Measurements from ENCODE around the gene CMTM5. TPM values are rescaled to one million over a fixed set of nuclear protein-coding genes. Genes with fewer than 3 reads are reported as not detected.

Gene CMTM5
- total RNA-seq: under 1 TPM; 0.57 to 0.74 TPM
- long read RNA-seq, donor 1: 0 reads
- long read RNA-seq, donor 2: 0 reads

GRCh38 chr14:23376482-23377197 is at the start of gene CMTM5:
CMTM5 (plus strand) TSS chr14:23377046; CDS start chr14:23377252, 206 bp downstream.
- intact Hi-C loops (cut with DNase I): loop anchor here in 1 of 2 donors (5.0 kb wide), 1 partner anchor 44 kb away; no protein-coding TSS in a partner anchor
- DNase-seq (ENCODE audit: low spot score): peak; percentile 81

GRCh38 chr14:23327947-23328744 is 48.7 kb upstream of the CMTM5 start:
- DNase-seq (ENCODE audit: low spot score): no peak
- intact Hi-C loops (cut with DNase I): loop anchor here in 1 of 2 donors (2.0 to 10.0 kb wide), 3 partner anchors 53 to 227 kb away; partner anchors contain the start of genes THTPA and ZFHX2

- intact Hi-C loops (cut with DNase I): loop anchor here in 1 of 2 donors (10.0 kb wide), 1 partner anchor 229 kb away; the partner anchor contains the start of gene AP1G2
- no peak for DNase-seq (ENCODE audit: low spot score)
Observed at GRCh38 chr14:23335623-23336022, 41.2 kb upstream of the CMTM5 start.

- intact Hi-C loops (cut with DNase I): loop anchor here in 1 of 2 donors (10.0 kb wide), 1 partner anchor 225 kb away; the partner anchor contains the start of gene AP1G2
- no peak for DNase-seq (ENCODE audit: low spot score)
Observed at GRCh38 chr14:23339506-23340268, 37.2 kb upstream of the CMTM5 start.

- DNase-seq (ENCODE audit: low spot score): no peak
- intact Hi-C loops (cut with DNase I): no loop called here
Observed at GRCh38 chr14:23344481-23344880, 32.4 kb upstream of the CMTM5 start.

GRCh38 chr14:23345987-23346692 is 30.7 kb upstream of the CMTM5 start:
- intact Hi-C loops (cut with DNase I): no loop called here
- no peak for DNase-seq (ENCODE audit: low spot score)

GRCh38 chr14:23346693-23347405 is 30.0 kb upstream of the CMTM5 start:
- intact Hi-C loops (cut with DNase I): no loop called here
- DNase-seq (ENCODE audit: low spot score): no peak

GRCh38 chr14:23347406-23348296 is 29.2 kb upstream of the CMTM5 start:
- intact Hi-C loops (cut with DNase I): no loop called here
- DNase-seq (ENCODE audit: low spot score): no peak

- no peak for DNase-seq (ENCODE audit: low spot score)
- intact Hi-C loops (cut with DNase I): no loop called here
Observed at GRCh38 chr14:23348297-23348655, 28.6 kb upstream of the CMTM5 start.

GRCh38 chr14:23349156-23349845 is 27.5 kb upstream of the CMTM5 start:
- intact Hi-C loops (cut with DNase I): no loop called here
- DNase-seq (ENCODE audit: low spot score): no peak

GRCh38 chr14:23351681-23352505 is 25.0 kb upstream of the CMTM5 start:
- no peak for DNase-seq (ENCODE audit: low spot score)
- intact Hi-C loops (cut with DNase I): no loop called here

- peak; percentile 93 for DNase-seq (ENCODE audit: low spot score)
- intact Hi-C loops (cut with DNase I): no loop called here
Observed at GRCh38 chr14:23352506-23353432, 24.1 kb upstream of the CMTM5 start, which contains the start of gene SLC22A17. SLC22A17 (minus strand) TSS chr14:23352887.

GRCh38 chr14:23353433-23353780 is 23.4 kb upstream of the CMTM5 start:
- intact Hi-C loops (cut with DNase I): no loop called here

GRCh38 chr14:23354990-23355389 is 21.9 kb upstream of the CMTM5 start:
- intact Hi-C loops (cut with DNase I): no loop called here
- no peak for DNase-seq (ENCODE audit: low spot score)

More at GRCh38 chr14:23353433-23353780, 23.4 kb upstream of the CMTM5 start:
- DNase-seq (ENCODE audit: low spot score): no peak

- no peak for DNase-seq (ENCODE audit: low spot score)
- intact Hi-C loops (cut with DNase I): no loop called here
Observed at GRCh38 chr14:23355871-23356435, 20.9 kb upstream of the CMTM5 start.
